GM23248 (cell line): ENCODE results near the gene PON1.

ENCODE experiments used
- EZH2 ChIP-seq: fragments of 200-600 bp; sonication (generic); IDR thresholded peaks from 2 replicates; pipeline ENCODE4 v1.6.1; 2018; ENCODE audit warnings: antibody characterized with exemption, mild to moderate bottlenecking; ENCODE audit not compliant: insufficient read depth, poor library complexity, severe bottlenecking
- EZH2phosphoT487 ChIP-seq: fragments of 200-600 bp; sonication (generic); IDR thresholded peaks from 2 replicates; pipeline ENCODE4 v1.6.1; 2018; ENCODE audit warnings: antibody characterized with exemption, moderate library complexity, mild to moderate bottlenecking, low read depth; ENCODE audit not compliant: insufficient read depth

GRCh38 chr7:95297041-95297440, 27.3 kb downstream of the PON1 start:
- TF ChIP-seq EZH2phosphoT487 = no peak
- TF ChIP-seq EZH2 = no peak
